HepG2 (cell line): ENCODE data around the gene MTF1. TPM values are rescaled to one million over a fixed set of nuclear protein-coding genes. Genes with fewer than 3 reads are reported as not detected.

Source experiments
- BRCA1 ChIP-seq: sonication (generic); formaldehyde crosslinking; IDR thresholded peaks from 2 replicates; pipeline ENCODE4 v1.4.0; 2020; ENCODE audit warnings: missing genetic modification reagents
- CENPT ChIP-seq: sonication (generic); formaldehyde crosslinking; IDR thresholded peaks from 2 replicates; pipeline ENCODE4 v1.8.0; 2022; ENCODE audit warnings: low read depth, mild to moderate bottlenecking, moderate library complexity, missing genetic modification reagents
- ELF3 ChIP-seq: IDR thresholded peaks from 2 replicates; pipeline ENCODE4 v1.6.1; 2016; ENCODE audit warnings: missing genetic modification reagents, missing compliant biosample characterization
- ELF4 ChIP-seq: sonication (generic); formaldehyde crosslinking; IDR thresholded peaks from 2 replicates; pipeline ENCODE4 v1.5.0; 2020; ENCODE audit warnings: missing genetic modification reagents, mild to moderate bottlenecking, moderate library complexity, borderline replicate concordance
- FLYWCH1 ChIP-seq: sonication (generic); formaldehyde crosslinking; IDR thresholded peaks from 2 replicates; pipeline ENCODE4 v1.8.1; 2023; ENCODE audit warnings: mild to moderate bottlenecking, missing genetic modification reagents
- IKZF4 ChIP-seq: sonication (generic); formaldehyde crosslinking; IDR thresholded peaks from 2 replicates; pipeline ENCODE4 v1.5.1; 2020; ENCODE audit warnings: borderline replicate concordance, mild to moderate bottlenecking, low read depth, missing genetic modification reagents; ENCODE audit errors: not compliant biosample characterization
- NFE2 ChIP-seq: sonication (generic); formaldehyde crosslinking; IDR thresholded peaks from 2 replicates; pipeline ENCODE4 v1.4.0; 2020; ENCODE audit warnings: missing genetic modification reagents
- PCBP1 ChIP-seq: fragments of 200-400 bp; formaldehyde crosslinking; IDR thresholded peaks from 2 replicates; pipeline ENCODE4 v1.6.1; 2017; ENCODE audit warnings: mild to moderate bottlenecking, low read depth, low read length, borderline replicate concordance
- TCF12 ChIP-seq, 2 experiments: fragments of 450-650 bp in 1 of 2; sonication (generic) in 1 of 2; formaldehyde crosslinking in 1 of 2; IDR thresholded peaks; 2 replicates each; pipeline versions ENCODE4 v1.6.1 to v1.8.0; 2017 to 2022; ENCODE audit warnings: antibody characterized with exemption in 1 of 2, mild to moderate bottlenecking in 1 of 2, missing genetic modification reagents in 1 of 2, moderate library complexity in 1 of 2
- USF2 ChIP-seq, 2 experiments: sonication (generic) in 1 of 2; formaldehyde crosslinking in 1 of 2; IDR thresholded peaks; 2 replicates each; pipeline versions ENCODE4 v1.5.1 to v1.6.1; 2011 to 2020; ENCODE audit warnings: borderline replicate concordance in 1 of 2, low read depth in 1 of 2, low read length in 1 of 2, mild to moderate bottlenecking in 1 of 2, missing genetic modification reagents in 1 of 2, moderate library complexity in 1 of 2
- XRCC5 ChIP-seq: fragments of 200-400 bp; formaldehyde crosslinking; optimal IDR thresholded peaks from 2 replicates; pipeline ENCODE3; 2017; ENCODE audit warnings: mild to moderate bottlenecking, low read length
- ZNF101 ChIP-seq: sonication (generic); formaldehyde crosslinking; IDR thresholded peaks from 2 replicates; pipeline ENCODE4 v1.4.0; 2020; ENCODE audit warnings: mild to moderate bottlenecking, low read depth, missing genetic modification reagents, borderline replicate concordance
- ZNF577 ChIP-seq: sonication (generic); formaldehyde crosslinking; IDR thresholded peaks from 2 replicates; pipeline ENCODE4 v1.4.0; 2020; ENCODE audit warnings: mild to moderate bottlenecking, low read depth, missing genetic modification reagents, borderline replicate concordance
- ZNF660 ChIP-seq: sonication (generic); formaldehyde crosslinking; IDR thresholded peaks from 2 replicates; pipeline ENCODE4 v1.5.1; 2020; ENCODE audit warnings: mild to moderate bottlenecking, low read depth, missing genetic modification reagents, borderline replicate concordance
- polyA plus RNA-seq, 8 experiments: library from polyadenylated mRNA; depleted of rRNA in 3 of 8; stranded (reverse) in 7 of 8; unstranded in 1 of 8; fragments of >200 nt; fragmentation: Illumina TruSeq in 4 of 8; extraction: Trizol in 4 of 8; gene quantifications; 2 replicates each; pipeline versions ENCODE4 v1.2.1 to v1.2.3, GENCODE V29; 2011 to 2016; ENCODE audit warnings: low read depth in 4 of 8, missing spikeins in 1 of 8, mixed read lengths in 1 of 8; ENCODE audit not compliant: insufficient read depth in 1 of 8
- total RNA-seq, 5 experiments: library from RNA; depleted of rRNA; stranded (reverse); fragments of >200 nt; fragmentation: Illumina TruSeq; extraction: Trizol; gene quantifications; 2 replicates each; pipeline ENCODE4 v1.2.3, GENCODE V29; 2016; ENCODE audit warnings: low read depth in 1 of 5
- TF ChIP-seq, protein P1 (sequence below): fragments of 450-650 bp; IDR thresholded peaks from 2 replicates; pipeline ENCODE4 v1.6.1; 2016
- TF ChIP-seq, protein P2 (sequence below): sonication (generic); formaldehyde crosslinking; IDR thresholded peaks from 2 replicates; pipeline ENCODE4 v1.4.0; 2020; ENCODE audit warnings: mild to moderate bottlenecking, missing genetic modification reagents

The MTF1 gene
- total and polyA plus RNA-seq, 2 of the 13 experiments (the other 11 are each of a cell fraction or from before 2014, with no cell fraction given), result 2.4 to 3.3 TPM

DNA sequence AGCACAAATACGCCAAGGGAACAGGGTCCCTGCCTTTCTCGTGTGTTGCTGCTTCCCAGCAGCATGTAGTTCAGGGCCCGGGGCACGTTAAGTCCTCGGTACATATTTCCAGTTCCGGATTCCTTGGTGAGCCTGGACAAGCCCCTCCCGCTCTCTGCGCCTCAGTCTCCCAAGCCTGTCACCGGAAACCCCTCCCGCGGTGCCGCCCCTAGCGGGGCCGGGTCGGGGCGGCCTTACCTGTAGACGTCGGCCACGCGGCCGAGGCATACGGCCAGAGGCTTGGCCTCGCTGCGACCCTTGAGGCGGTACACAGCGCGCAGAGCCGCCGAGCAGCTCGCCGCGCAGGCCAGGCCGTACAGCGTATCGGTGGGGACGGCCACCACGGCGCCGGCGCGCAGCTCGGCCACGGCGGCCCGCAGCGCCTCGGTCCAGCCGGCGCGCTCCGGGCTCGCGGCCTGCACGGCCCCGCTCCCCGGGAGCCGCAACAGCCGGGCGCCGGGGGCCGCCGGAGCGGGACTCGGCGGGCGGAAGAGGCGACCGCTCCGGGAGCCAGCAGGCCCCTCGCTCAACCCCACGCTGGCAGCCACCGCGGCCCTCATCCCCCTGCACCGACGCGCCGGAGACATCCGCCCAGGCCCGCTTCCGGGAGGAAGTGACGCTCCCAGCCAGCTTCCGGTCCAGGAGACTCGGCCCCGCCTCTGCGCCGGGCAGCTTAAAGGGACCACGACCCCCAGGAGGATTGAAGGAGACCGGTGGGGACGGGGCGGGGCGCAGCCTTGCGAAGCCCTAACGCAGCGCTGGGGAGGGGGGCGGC, 51.6 kb downstream of the MTF1 start, which contains the start of the genes C1orf122 and YRDC (continued):
- TF ChIP-seq CENPT (CRISPR knock-in tag) (no peak), FLYWCH1 (0 out of 2 replicates have a peak, but pooled peaks have one; percentile 57), USF2 (IDR thresholded peaks at IDR 0.05; ENCODE audit: low read depth, low read length) (no peak), USF2 (CRISPR knock-in tag; IDR thresholded peaks at IDR 0.05; ENCODE audit: borderline replicate concordance) (no peak), XRCC5 (peak; percentile 51), ELF4 (CRISPR knock-in tag) (no peak; the same call in 1 of the 2 replicates), ZNF660 (CRISPR knock-in tag) (no peak), ZNF577 (CRISPR knock-in tag) (no peak), ELF3 (CRISPR knock-in tag) (peak; percentile 26; the same call in 1 of the 2 replicates), PCBP1 (0 out of 2 replicates have a peak, but pooled peaks have one; percentile 65), TCF12 (IDR thresholded peaks at IDR 0.05) (no peak), TCF12 (CRISPR knock-in tag; IDR thresholded peaks at IDR 0.05) (no peak), NFE2 (CRISPR knock-in tag) (no peak), BRCA1 (CRISPR knock-in tag) (no peak), ZNF101 (CRISPR knock-in tag) (no peak), IKZF4 (CRISPR knock-in tag) (no peak)
- TF ChIP-seq, protein P1, sequence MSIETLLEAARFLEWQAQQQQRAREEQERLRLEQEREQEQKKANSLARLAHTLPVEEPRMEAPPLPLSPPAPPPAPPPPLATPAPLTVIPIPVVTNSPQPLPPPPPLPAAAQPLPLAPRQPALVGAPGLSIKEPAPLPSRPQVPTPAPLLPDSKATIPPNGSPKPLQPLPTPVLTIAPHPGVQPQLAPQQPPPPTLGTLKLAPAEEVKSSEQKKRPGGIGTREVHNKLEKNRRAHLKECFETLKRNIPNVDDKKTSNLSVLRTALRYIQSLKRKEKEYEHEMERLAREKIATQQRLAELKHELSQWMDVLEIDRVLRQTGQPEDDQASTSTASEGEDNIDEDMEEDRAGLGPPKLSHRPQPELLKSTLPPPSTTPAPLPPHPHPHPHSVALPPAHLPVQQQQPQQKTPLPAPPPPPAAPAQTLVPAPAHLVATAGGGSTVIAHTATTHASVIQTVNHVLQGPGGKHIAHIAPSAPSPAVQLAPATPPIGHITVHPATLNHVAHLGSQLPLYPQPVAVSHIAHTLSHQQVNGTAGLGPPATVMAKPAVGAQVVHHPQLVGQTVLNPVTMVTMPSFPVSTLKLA, result no peak
- TF ChIP-seq, protein P2, sequence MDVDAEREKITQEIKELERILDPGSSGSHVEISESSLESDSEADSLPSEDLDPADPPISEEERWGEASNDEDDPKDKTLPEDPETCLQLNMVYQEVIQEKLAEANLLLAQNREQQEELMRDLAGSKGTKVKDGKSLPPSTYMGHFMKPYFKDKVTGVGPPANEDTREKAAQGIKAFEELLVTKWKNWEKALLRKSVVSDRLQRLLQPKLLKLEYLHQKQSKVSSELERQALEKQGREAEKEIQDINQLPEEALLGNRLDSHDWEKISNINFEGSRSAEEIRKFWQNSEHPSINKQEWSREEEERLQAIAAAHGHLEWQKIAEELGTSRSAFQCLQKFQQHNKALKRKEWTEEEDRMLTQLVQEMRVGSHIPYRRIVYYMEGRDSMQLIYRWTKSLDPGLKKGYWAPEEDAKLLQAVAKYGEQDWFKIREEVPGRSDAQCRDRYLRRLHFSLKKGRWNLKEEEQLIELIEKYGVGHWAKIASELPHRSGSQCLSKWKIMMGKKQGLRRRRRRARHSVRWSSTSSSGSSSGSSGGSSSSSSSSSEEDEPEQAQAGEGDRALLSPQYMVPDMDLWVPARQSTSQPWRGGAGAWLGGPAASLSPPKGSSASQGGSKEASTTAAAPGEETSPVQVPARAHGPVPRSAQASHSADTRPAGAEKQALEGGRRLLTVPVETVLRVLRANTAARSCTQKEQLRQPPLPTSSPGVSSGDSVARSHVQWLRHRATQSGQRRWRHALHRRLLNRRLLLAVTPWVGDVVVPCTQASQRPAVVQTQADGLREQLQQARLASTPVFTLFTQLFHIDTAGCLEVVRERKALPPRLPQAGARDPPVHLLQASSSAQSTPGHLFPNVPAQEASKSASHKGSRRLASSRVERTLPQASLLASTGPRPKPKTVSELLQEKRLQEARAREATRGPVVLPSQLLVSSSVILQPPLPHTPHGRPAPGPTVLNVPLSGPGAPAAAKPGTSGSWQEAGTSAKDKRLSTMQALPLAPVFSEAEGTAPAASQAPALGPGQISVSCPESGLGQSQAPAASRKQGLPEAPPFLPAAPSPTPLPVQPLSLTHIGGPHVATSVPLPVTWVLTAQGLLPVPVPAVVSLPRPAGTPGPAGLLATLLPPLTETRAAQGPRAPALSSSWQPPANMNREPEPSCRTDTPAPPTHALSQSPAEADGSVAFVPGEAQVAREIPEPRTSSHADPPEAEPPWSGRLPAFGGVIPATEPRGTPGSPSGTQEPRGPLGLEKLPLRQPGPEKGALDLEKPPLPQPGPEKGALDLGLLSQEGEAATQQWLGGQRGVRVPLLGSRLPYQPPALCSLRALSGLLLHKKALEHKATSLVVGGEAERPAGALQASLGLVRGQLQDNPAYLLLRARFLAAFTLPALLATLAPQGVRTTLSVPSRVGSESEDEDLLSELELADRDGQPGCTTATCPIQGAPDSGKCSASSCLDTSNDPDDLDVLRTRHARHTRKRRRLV (CRISPR knock-in tag), result no peak
